Measurements from ENCODE around the gene AGBL2. TPM values are rescaled to one million over a fixed set of nuclear protein-coding genes. Genes with fewer than 3 reads are reported as not detected.
"Not testable (repeated sequence)": the region's sequence is repeated elsewhere in the genome, so short reads cannot be mapped to it uniquely, and the experiment has no call there.

The AGBL2 gene
- total RNA-seq, 2 experiments from 2014 or later: 4.5 to 7.1 TPM

- peak overlapping the region; percentile 72 for H3K27ac Mint-ChIP-seq
- POLR2A ChIA-PET: interaction anchor here (0.7 to 1.1 kb wide), 3 partner anchors 25 to 87 kb away, joined by 3 to 4 read pairs (median 4); no protein-coding TSS in a partner anchor
- no peak overlapping the region for H3K4me3 Mint-ChIP-seq
- intact Hi-C loops (cut with micrococcal nuclease): loop anchor here (5.0 kb wide), 1 partner anchor 74 kb away; the partner anchor contains the start of gene MTCH2
- H3K9me3 Mint-ChIP-seq: no peaks in the 10 kb centered on the region
- TF ChIP-seq CTCF (IDR thresholded peaks at IDR 0.05): no peak
- peaks cover 23% of the 10 kb centered on the region for H3K36me3 Mint-ChIP-seq (ENCODE audit: low read depth)
- peaks cover 12% of the 10 kb centered on the region for H3K4me1 Mint-ChIP-seq (ENCODE audit: low read depth)
- no peak for ATAC-seq
- H3K27me3 Mint-ChIP-seq: no peaks in the 10 kb centered on the region
- DNase-seq: peak; percentile 32
- CTCF ChIA-PET: interaction anchor here (1.1 to 2.1 kb wide), 4 partner anchors 9 to 41 kb away, joined by 4 to 9 read pairs (median 8); no protein-coding TSS in a partner anchor
Observed at GRCh38 chr11:47716692-47717091, 1.5 kb upstream of the AGBL2 start.

- H3K9me3 Mint-ChIP-seq: no peaks in the 10 kb centered on the region
- peaks cover 16% of the 10 kb centered on the region for H3K4me1 Mint-ChIP-seq (ENCODE audit: low read depth)
- CTCF ChIA-PET: interaction anchor here (1.1 to 2.1 kb wide), 3 partner anchors 11 to 341 kb away, joined by 4 to 9 read pairs (median 5); no protein-coding TSS in a partner anchor
- POLR2A ChIA-PET: interaction anchor here (0.7 to 1.9 kb wide), 6 partner anchors 22 to 162 kb away, joined by 3 to 6 read pairs (median 4); partner anchors contain the start of gene CELF1
- no peaks in the 10 kb centered on the region for H3K27me3 Mint-ChIP-seq
- DNase-seq: peak; percentile 35
- intact Hi-C loops (cut with micrococcal nuclease): loop anchor here (5.0 kb wide), 1 partner anchor 72 kb away; the partner anchor contains the start of gene MTCH2
- peak overlapping the region; percentile 87 for H3K4me3 Mint-ChIP-seq
- TF ChIP-seq CTCF (IDR thresholded peaks at IDR 0.05): no peak
- ATAC-seq: peak; percentile 3
- H3K27ac Mint-ChIP-seq: peak overlapping the region; percentile 90
- peaks cover 17% of the 10 kb centered on the region for H3K36me3 Mint-ChIP-seq (ENCODE audit: low read depth)
Observed at GRCh38 chr11:47714554-47715081, 551 bp downstream of the AGBL2 start.

GRCh38 chr11:47711816-47712215 lies 3.4 kb downstream of the AGBL2 start:
- Mint-ChIP-seq H3K27ac (no peak overlapping the region), H3K9me3 (peaks cover 8% of the 10 kb centered on the region), H3K4me3 (no peak overlapping the region), H3K36me3 (ENCODE audit: low read depth) (peaks cover 15% of the 10 kb centered on the region), H3K4me1 (ENCODE audit: low read depth) (peaks cover 16% of the 10 kb centered on the region), H3K27me3 (no peaks in the 10 kb centered on the region)
- DNase-seq: no peak
- no peak for ATAC-seq
- no peak for TF ChIP-seq CTCF (IDR thresholded peaks at IDR 0.05)
- POLR2A ChIA-PET: no interaction called here
- CTCF ChIA-PET: interaction anchor here (1.2 kb wide), 1 partner anchor 33 kb away, joined by 4 read pairs; no protein-coding TSS in a partner anchor
- intact Hi-C loops (cut with micrococcal nuclease): no loop called here

GRCh38 chr11:47711225-47711624 lies 3.9 kb downstream of the AGBL2 start:
- no peak for ATAC-seq
- H3K4me1 Mint-ChIP-seq (ENCODE audit: low read depth): peaks cover 16% of the 10 kb centered on the region
- no peak overlapping the region for H3K27ac Mint-ChIP-seq
- ChIA-PET CTCF (interaction anchor here (1.2 kb wide), 1 partner anchor 32 kb away, joined by 4 read pairs; no protein-coding TSS in a partner anchor), POLR2A (no interaction called here)
- peaks cover 8% of the 10 kb centered on the region for H3K9me3 Mint-ChIP-seq
- H3K27me3 Mint-ChIP-seq: no peaks in the 10 kb centered on the region
- intact Hi-C loops (cut with micrococcal nuclease): no loop called here
- peaks cover 13% of the 10 kb centered on the region for H3K36me3 Mint-ChIP-seq (ENCODE audit: low read depth)
- no peak for TF ChIP-seq CTCF (IDR thresholded peaks at IDR 0.05)
- no peak for DNase-seq
- no peak overlapping the region for H3K4me3 Mint-ChIP-seq

GRCh38 chr11:47707275-47707786 lies 7.8 kb downstream of the AGBL2 start:
- intact Hi-C loops (cut with micrococcal nuclease); DNase-seq; ATAC-seq; H3K4me1 Mint-ChIP-seq (ENCODE audit: low read depth); CTCF ChIA-PET; H3K9me3 Mint-ChIP-seq; H3K27me3 Mint-ChIP-seq; H3K27ac Mint-ChIP-seq; H3K4me3 Mint-ChIP-seq: not testable (repeated sequence)
- peaks cover 10% of the 10 kb centered on the region for H3K36me3 Mint-ChIP-seq (ENCODE audit: low read depth)
- POLR2A ChIA-PET: interaction anchor here (0.6 to 0.9 kb wide), 2 partner anchors 59 to 676 kb away, joined by 3 to 4 read pairs; no protein-coding TSS in a partner anchor

Data from activated CD8-positive, alpha-beta T cell treated with anti-CD3 and anti-CD28 coated beads for 36 hours (primary cell).